Type B pancreatic cell (in vitro differentiated cells): Measurements from ENCODE around the gene ADGRV1. TPM values are rescaled to one million over a fixed set of nuclear protein-coding genes. Genes with fewer than 3 reads are reported as not detected.

Experiments used
- DNase-seq: peaks from one replicate; pipeline ENCODE4 v3.0.0; 2021; ENCODE audit warnings: mixed read lengths; ENCODE audit not compliant: unreplicated experiment; ENCODE audit errors: extremely low spot score
- H3K27ac Mint-ChIP-seq: 2 replicates; pipeline ENCODE4 v1.8.0; 2021; ENCODE audit warnings: mild to moderate bottlenecking, mixed read lengths
- H3K27me3 Mint-ChIP-seq: 2 replicates; pipeline ENCODE4 v1.8.0; 2021; ENCODE audit warnings: mixed read lengths
- H3K36me3 Mint-ChIP-seq: 2 replicates; pipeline ENCODE4 v1.8.0; 2021; ENCODE audit warnings: mixed read lengths
- H3K4me1 Mint-ChIP-seq: one replicate; pipeline ENCODE4 v1.8.0; 2021; ENCODE audit warnings: mixed read lengths; ENCODE audit not compliant: unreplicated experiment
- H3K4me3 Mint-ChIP-seq: 2 replicates; pipeline ENCODE4 v1.8.0; 2021; ENCODE audit warnings: mild to moderate bottlenecking, mixed read lengths
- H3K9me3 Mint-ChIP-seq: 2 replicates; pipeline ENCODE4 v1.8.0; 2021; ENCODE audit warnings: mixed read lengths
- total RNA-seq: library from RNA; stranded (reverse); gene quantifications from 2 replicates; pipeline ENCODE4 v1.2.1, GENCODE V29; 2021; ENCODE audit warnings: low replicate concordance
- TF ChIP-seq, protein P1 (sequence below): fragments of 200-600 bp; sonication (generic); conservative IDR thresholded peaks from 2 replicates; pipeline ENCODE4 v1.5.0; 2021; ENCODE audit warnings: antibody characterized with exemption, mild to moderate bottlenecking

Gene ADGRV1
- total RNA-seq, 1 donor from 2014 or later: 29.5 TPM

DNA sequence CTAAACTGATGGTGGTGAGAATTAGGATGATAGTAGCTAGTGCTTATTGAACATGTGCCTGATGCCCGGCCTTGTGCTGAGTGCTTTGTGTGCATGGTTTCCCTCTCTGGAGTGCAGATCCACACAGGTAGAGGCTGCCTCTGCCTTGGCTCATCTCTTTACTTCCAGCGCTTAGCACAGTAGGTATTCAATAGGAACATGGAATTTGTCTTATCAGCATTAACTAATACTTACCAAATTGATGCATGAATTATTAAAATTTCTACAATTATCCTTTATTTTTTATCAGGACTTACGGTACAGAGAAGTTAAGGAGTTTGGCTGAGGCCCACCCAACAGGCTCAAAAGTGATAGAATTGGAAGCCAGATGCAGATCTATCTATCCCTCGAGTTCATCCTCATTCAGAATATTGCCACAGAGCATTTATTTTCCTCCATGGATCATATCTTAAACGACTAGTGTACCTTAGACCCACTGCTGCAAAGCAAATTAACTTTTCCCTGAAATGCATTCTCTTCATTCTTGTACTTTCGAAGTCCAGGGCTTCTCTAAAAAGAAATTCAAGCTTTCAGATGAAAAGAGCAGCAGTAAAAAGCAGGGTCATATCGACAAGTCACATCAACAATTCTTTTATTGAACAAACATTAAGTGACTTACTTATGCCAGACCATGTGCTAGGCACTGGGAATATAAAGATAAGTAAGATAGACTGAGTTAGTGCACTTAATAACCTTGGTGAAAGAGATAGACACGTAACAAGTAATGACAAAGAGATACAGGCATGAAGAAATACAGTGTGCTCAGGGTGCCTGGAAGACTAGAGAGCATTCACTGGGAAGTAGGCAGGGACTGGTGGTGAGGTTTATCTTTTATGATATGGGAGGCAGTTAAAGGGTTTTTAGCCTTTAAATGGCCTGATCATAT, 534.5 kb downstream of the ADGRV1 start:
- no peak for DNase-seq
- Mint-ChIP-seq H3K9me3 (no peaks in the 10 kb centered on the region), H3K27me3 (no peaks in the 10 kb centered on the region), H3K36me3 (no peaks in the 10 kb centered on the region), H3K27ac (no peak overlapping the region), H3K4me1 (peaks cover 3% of the 10 kb centered on the region), H3K4me3 (no peak overlapping the region)
- TF ChIP-seq, protein P1, sequence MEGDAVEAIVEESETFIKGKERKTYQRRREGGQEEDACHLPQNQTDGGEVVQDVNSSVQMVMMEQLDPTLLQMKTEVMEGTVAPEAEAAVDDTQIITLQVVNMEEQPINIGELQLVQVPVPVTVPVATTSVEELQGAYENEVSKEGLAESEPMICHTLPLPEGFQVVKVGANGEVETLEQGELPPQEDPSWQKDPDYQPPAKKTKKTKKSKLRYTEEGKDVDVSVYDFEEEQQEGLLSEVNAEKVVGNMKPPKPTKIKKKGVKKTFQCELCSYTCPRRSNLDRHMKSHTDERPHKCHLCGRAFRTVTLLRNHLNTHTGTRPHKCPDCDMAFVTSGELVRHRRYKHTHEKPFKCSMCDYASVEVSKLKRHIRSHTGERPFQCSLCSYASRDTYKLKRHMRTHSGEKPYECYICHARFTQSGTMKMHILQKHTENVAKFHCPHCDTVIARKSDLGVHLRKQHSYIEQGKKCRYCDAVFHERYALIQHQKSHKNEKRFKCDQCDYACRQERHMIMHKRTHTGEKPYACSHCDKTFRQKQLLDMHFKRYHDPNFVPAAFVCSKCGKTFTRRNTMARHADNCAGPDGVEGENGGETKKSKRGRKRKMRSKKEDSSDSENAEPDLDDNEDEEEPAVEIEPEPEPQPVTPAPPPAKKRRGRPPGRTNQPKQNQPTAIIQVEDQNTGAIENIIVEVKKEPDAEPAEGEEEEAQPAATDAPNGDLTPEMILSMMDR: no peak

DNA sequence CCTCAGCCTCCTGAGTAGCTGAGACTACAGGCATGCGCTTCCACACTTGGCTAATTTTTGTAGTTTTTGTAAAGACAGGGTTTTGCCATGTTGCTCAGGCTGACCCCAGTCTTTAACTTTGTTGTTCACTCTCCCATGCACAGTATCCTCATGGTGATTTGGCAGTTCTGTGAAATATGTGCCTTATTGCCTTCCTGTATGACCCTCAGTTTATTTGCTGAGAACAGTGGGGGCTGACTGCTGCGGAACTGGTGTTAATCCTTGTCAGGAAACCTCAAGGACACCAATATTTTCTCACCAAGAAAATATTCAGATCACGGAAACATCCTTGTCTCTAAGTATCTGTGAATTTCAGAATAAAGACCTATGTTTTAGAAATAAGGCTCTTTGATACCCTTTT, 536.7 kb downstream of the ADGRV1 start:
- no peak for DNase-seq
- no peaks in the 10 kb centered on the region for H3K27me3 Mint-ChIP-seq
- no peaks in the 10 kb centered on the region for H3K36me3 Mint-ChIP-seq
- H3K27ac Mint-ChIP-seq: no peak overlapping the region
- TF ChIP-seq, protein P1: no peak
- H3K9me3 Mint-ChIP-seq: no peaks in the 10 kb centered on the region
- no peak overlapping the region for H3K4me3 Mint-ChIP-seq
- peaks cover 3% of the 10 kb centered on the region for H3K4me1 Mint-ChIP-seq

- TF ChIP-seq, protein P1: no peak
- H3K9me3 Mint-ChIP-seq: no peaks in the 10 kb centered on the region
- peaks cover 3% of the 10 kb centered on the region for H3K4me1 Mint-ChIP-seq
- H3K27ac Mint-ChIP-seq: no peak overlapping the region
- no peak overlapping the region for H3K4me3 Mint-ChIP-seq
- H3K36me3 Mint-ChIP-seq: no peaks in the 10 kb centered on the region
- H3K27me3 Mint-ChIP-seq: no peaks in the 10 kb centered on the region
- no peak for DNase-seq
Observed at GRCh38 chr5:91095786-91096385, 537.3 kb downstream of the ADGRV1 start.

GRCh38 chr5:91098541-91098940, 539.9 kb downstream of the ADGRV1 start:
- no peak overlapping the region for H3K4me3 Mint-ChIP-seq
- H3K36me3 Mint-ChIP-seq: no peaks in the 10 kb centered on the region
- peaks cover under 1% of the 10 kb centered on the region for H3K4me1 Mint-ChIP-seq
- DNase-seq: no peak
- H3K27me3 Mint-ChIP-seq: no peaks in the 10 kb centered on the region
- TF ChIP-seq, protein P1: no peak
- H3K9me3 Mint-ChIP-seq: no peaks in the 10 kb centered on the region
- no peak overlapping the region for H3K27ac Mint-ChIP-seq

DNA sequence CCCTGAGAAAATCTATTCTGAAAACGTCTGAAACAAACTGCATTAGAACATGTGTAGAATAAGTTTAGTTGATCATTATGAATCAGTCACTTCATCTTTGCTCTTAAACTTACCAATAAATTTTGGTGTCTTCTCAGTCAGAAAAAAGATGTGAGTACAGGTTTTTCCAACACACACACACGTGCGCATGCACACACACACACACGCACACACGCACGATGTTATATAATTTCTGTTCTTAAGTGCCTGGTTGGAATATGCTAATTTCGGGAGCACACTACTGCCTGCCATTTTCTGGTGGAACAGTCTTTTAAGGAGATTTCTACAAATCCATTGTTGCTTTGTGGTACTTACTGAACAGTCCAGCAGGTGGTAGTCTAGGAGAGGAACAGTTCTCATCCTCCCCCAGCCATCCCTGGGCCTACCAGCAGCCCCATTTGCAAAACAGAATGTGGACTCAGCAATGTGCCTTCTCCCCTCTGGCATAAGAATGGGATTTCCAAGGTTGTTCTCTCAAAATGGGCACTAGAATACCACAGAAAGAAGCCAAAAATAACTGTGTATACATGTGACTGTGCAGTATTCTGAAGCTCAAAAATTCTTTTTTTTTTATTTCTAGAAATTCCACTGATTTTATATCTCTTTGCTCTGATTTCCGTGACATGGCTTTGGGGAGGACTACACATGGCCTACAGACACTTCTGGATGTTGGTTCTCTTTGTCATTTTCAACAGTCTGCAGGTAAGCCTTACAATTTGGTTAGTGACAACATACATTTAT, 543.2 kb downstream of the ADGRV1 start:
- Mint-ChIP-seq H3K36me3 (peaks cover 5% of the 10 kb centered on the region), H3K9me3 (no peaks in the 10 kb centered on the region), H3K27me3 (no peaks in the 10 kb centered on the region), H3K27ac (no peak overlapping the region), H3K4me1 (no peaks in the 10 kb centered on the region), H3K4me3 (no peak overlapping the region)
- peak; percentile 70 for DNase-seq
- TF ChIP-seq, protein P1: peak; percentile 84
